ENCODE measurements around the gene SORBS2. TPM values are rescaled to one million over a fixed set of nuclear protein-coding genes. Genes with fewer than 3 reads are reported as not detected.
A peak's percentile ranks its signal among the peaks of the same experiment; 100 is the strongest.

The SORBS2 gene
- total and polyA plus RNA-seq, 2 of the 8 experiments (the other 6 are each of a cell fraction or from before 2014, with no cell fraction given) = 73.0 to 87.1 TPM

- Histone ChIP-seq H3K27me3 (replicated peaks in 1 of 4; ENCODE audit: control insufficient read depth in 3 of 4, extremely low read depth in 1 of 4, insufficient read depth in 3 of 4, low read length in 3 of 4) (no peaks in the 10 kb centered on the region), H3K23ac (ENCODE audit: insufficient read length) (no peak overlapping the region), H4K8ac (ENCODE audit: extremely low read depth, insufficient read depth, low read length) (no peak overlapping the region), H3K4me2 (ENCODE audit: insufficient read depth in 1 of 2, low read depth in 2 of 2, low read length in 2 of 2) (peak overlapping the region; percentile 40 to 54; a peak in 3 of 4 replicates), H3K14ac (ENCODE audit: insufficient read length) (no peak overlapping the region), H3K4ac (replicated peaks; ENCODE audit: insufficient read length, low read depth, low read length) (peak overlapping the region; percentile 62), H2AK5ac (ENCODE audit: low read depth, low read length) (peak overlapping the region; percentile 100; the same call in 1 of the 2 replicates), H4K20me1 (replicated peaks in 1 of 2; ENCODE audit: control insufficient read depth in 1 of 2, insufficient read depth in 2 of 2, low read length in 2 of 2) (no peaks in the 10 kb centered on the region), H3K56ac (replicated peaks; ENCODE audit: insufficient read length, low read depth, low read length) (peak overlapping the region; percentile 75), H3K4me3 (ENCODE audit: extremely low read depth in 1 of 4, insufficient read depth in 2 of 4, low read depth in 3 of 4, low read length in 4 of 4) (peak overlapping the region in 1 of 4 experiments; percentile 14; a peak in 1 of 8 replicates), H3K27ac (ENCODE audit: low read depth, low read length) (peak overlapping the region; percentile 93; the same call in 1 of the 2 replicates), H3K9ac (replicated peaks in 1 of 4; ENCODE audit: extremely low read depth in 1 of 4, low read depth in 3 of 4, low read length in 3 of 4) (peak overlapping the region in 2 of 4 experiments; percentile 29 to 65; a peak in 2 of 7 replicates), H3K79me1 (ENCODE audit: low read depth, low read length) (no peaks in the 10 kb centered on the region), H3K4me1 (replicated peaks in 1 of 4; ENCODE audit: control insufficient read depth in 3 of 4, insufficient read depth in 4 of 4, low read length in 3 of 4) (peaks cover 23 to 35% (median 30%) of the 10 kb centered on the region in 4 experiments), H2BK20ac (ENCODE audit: low read length) (peak overlapping the region; percentile 82; the same call in 1 of the 2 replicates), H3K79me2 (ENCODE audit: control insufficient read depth in 1 of 2, insufficient read depth in 2 of 2, low read length in 2 of 2) (no peaks in the 10 kb centered on the region), H3K36me3 (ENCODE audit: control insufficient read depth in 2 of 4, insufficient read depth in 4 of 4, low read length in 3 of 4) (no peaks in the 10 kb centered on the region), H2BK120ac (replicated peaks; ENCODE audit: low read depth, low read length) (peak overlapping the region; percentile 97), H3K23me2 (ENCODE audit: low read depth, low read length) (0 out of 2 replicates have a peak, but pooled peaks cover 6% of the 10 kb centered on the region), H2BK12ac (ENCODE audit: low read depth, low read length) (peak overlapping the region; percentile 100; the same call in 1 of the 2 replicates), H2AFZ (ENCODE audit: low read length) (no peak overlapping the region), H3K9me3 (ENCODE audit: insufficient read depth in 2 of 2, low read depth in 1 of 2, low read length in 1 of 2) (no peaks in the 10 kb centered on the region), H2BK15ac (ENCODE audit: low read length) (no peak overlapping the region), H4K91ac (replicated peaks; ENCODE audit: insufficient read length, low read length) (peak overlapping the region; percentile 99), H2BK5ac (ENCODE audit: low read depth, low read length) (peak overlapping the region; percentile 100), H3K18ac (ENCODE audit: extremely low read depth, low read length) (peak overlapping the region; percentile 100), H4K5ac (ENCODE audit: insufficient read length, low read depth, low read length) (peak overlapping the region; percentile 64)
- ChIA-PET CTCF (ENCODE audit: partially characterized antibody) (interaction anchor here (0.7 to 1.2 kb wide), 6 partner anchors 10 to 293 kb away, joined by 3 to 4 read pairs (median 3); no protein-coding TSS in a partner anchor), POLR2A (ENCODE audit: partially characterized antibody) (interaction anchor here (1.0 to 3.9 kb wide), 11 partner anchors 9 to 190 kb away, joined by 3 to 23 read pairs (median 3); no protein-coding TSS in a partner anchor)
- DNase-seq (ENCODE audit: low read depth in 1 of 2, low spot score in 2 of 2) (peak; percentile 70 to 96), FAIRE-seq (peak; percentile 92)
- 4% methylated on average over 9 of the region's 9 CpGs; no CpG with 5 or more reads in 1 of the 2 experiments for WGBS, 2 experiments (ENCODE audit: extremely low coverage in 1 of 2, insufficient coverage in 1 of 2, insufficient read length in 1 of 2, insufficient replicate concordance in 2 of 2, low coverage in 1 of 2, low lambda C conversion rate in 2 of 2, missing lambda C conversion rate in 1 of 2)
- TF ChIP-seq E2F6 (IDR thresholded peaks at IDR 0.05) = no peak
- no peak for TF ChIP-seq TCF12 (IDR thresholded peaks at IDR 0.05; ENCODE audit: low read depth, low read length)
- peak; percentile 32 for TF ChIP-seq ASH2L (IDR thresholded peaks at IDR 0.05; ENCODE audit: low read length)
- TF ChIP-seq EP300 (IDR thresholded peaks at IDR 0.05; ENCODE audit: borderline replicate concordance in 1 of 2, low read depth in 2 of 2, low read length in 2 of 2) = peak in 1 of 2 experiments; percentile 74; a peak in 1 of 3 replicates
- peak; percentile 96 for TF ChIP-seq JUND (IDR thresholded peaks at IDR 0.05; ENCODE audit: low read length)
- no peak for TF ChIP-seq CTBP2 (IDR thresholded peaks at IDR 0.05; ENCODE audit: borderline replicate concordance, insufficient read depth, insufficient read length, low read length)
- no peak for TF ChIP-seq CTCF (IDR thresholded peaks at IDR 0.05; ENCODE audit: control extremely low read depth in 1 of 3, insufficient read depth in 1 of 3, low read depth in 1 of 3, low read length in 3 of 3)
- TF ChIP-seq EGR1 (IDR thresholded peaks at IDR 0.05; ENCODE audit: borderline replicate concordance, low read depth, low read length) = no peak
- TF ChIP-seq SIX5 (IDR thresholded peaks at IDR 0.05; ENCODE audit: low read depth, low read length) = no peak
Measured at GRCh38 chr4:185839194-185839712, 27.3 kb upstream of the SORBS2 start.
